Measurements from ENCODE around the gene CAPRIN1.

DNA sequence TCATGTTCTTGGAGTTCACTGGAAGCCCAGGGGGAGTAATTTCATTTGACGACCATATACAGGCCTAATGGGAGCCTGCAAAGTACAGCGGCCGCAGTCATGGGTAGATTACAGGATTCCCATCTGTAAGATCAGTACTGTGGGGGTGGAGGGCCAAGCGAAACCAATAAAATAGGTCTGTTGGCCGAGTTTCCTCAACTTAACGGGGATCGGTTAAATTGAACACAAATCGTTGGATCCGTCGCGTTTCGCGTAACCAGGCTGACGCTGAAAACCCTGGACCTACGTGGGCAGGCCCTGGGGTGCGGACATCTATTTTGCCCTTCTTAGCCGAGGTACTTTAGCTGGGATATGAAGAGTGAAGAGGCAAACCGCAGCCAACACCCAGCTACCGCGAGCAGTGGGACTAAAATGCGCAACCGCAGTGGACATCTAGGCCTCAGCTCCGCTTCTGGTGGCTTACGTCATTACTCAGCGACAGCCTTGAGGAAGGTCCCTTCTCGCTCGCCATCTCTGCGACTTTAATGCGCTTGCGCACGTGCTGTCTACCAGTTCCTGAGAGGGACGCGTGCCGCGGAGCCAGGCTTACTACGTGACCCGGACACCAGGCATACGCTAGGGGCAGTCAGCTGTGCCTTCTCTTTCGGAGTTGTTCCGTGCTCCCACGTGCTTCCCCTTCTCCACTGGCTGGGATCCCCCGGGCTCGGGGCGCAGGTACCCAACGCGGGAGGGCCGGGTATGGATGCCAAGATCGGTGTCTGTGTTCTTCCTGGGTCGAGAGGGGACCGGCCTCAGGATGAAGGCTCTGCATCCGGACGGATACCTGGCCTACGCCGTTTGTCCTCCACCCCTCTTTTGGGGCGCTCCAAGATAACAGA is 53.8 kb downstream of the CAPRIN1 start, which contains the start of gene NAT10:
- no peak for TF ChIP-seq EZH2 (IDR thresholded peaks at IDR 0.05; ENCODE audit: low read depth, low read length, severe bottlenecking)
- TF ChIP-seq RBBP5 (IDR thresholded peaks at IDR 0.05; ENCODE audit: borderline replicate concordance, low read depth, low read length), result peak; percentile 59
- TF ChIP-seq GTF2F1 (IDR thresholded peaks at IDR 0.05; ENCODE audit: borderline replicate concordance, low read depth, low read length), result peak; percentile 76
- peak; percentile 49; the same call in 1 of the 2 replicates for TF ChIP-seq SP1 (IDR thresholded peaks at IDR 0.05; ENCODE audit: low read depth, low read length)
- TF ChIP-seq, protein P1, sequence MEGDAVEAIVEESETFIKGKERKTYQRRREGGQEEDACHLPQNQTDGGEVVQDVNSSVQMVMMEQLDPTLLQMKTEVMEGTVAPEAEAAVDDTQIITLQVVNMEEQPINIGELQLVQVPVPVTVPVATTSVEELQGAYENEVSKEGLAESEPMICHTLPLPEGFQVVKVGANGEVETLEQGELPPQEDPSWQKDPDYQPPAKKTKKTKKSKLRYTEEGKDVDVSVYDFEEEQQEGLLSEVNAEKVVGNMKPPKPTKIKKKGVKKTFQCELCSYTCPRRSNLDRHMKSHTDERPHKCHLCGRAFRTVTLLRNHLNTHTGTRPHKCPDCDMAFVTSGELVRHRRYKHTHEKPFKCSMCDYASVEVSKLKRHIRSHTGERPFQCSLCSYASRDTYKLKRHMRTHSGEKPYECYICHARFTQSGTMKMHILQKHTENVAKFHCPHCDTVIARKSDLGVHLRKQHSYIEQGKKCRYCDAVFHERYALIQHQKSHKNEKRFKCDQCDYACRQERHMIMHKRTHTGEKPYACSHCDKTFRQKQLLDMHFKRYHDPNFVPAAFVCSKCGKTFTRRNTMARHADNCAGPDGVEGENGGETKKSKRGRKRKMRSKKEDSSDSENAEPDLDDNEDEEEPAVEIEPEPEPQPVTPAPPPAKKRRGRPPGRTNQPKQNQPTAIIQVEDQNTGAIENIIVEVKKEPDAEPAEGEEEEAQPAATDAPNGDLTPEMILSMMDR (IDR thresholded peaks at IDR 0.05; ENCODE audit: control extremely low read depth in 1 of 3, insufficient read depth in 1 of 3, low read depth in 1 of 3, low read length in 3 of 3), result 0 out of 4 replicates have a peak, but pooled peaks of 1 of the 3 experiments have one; percentile 4
- TF ChIP-seq BRCA1 (IDR thresholded peaks at IDR 0.05; ENCODE audit: low read depth, low read length), result 0 out of 2 replicates have a peak, but pooled peaks have one; percentile 50
- no peak for TF ChIP-seq SP2 (IDR thresholded peaks at IDR 0.05; ENCODE audit: low read length)
- peak; percentile 99 to 100 for TF ChIP-seq POLR2A (IDR thresholded peaks at IDR 0.05; ENCODE audit: control extremely low read depth in 1 of 2, low read depth in 2 of 2, low read length in 2 of 2)
- no peak for TF ChIP-seq EP300 (IDR thresholded peaks at IDR 0.05; ENCODE audit: borderline replicate concordance in 1 of 2, low read depth in 2 of 2, low read length in 2 of 2)
- TF ChIP-seq BACH1 (IDR thresholded peaks at IDR 0.05; ENCODE audit: low read length), result no peak
- peak; percentile 79; the same call in 1 of the 2 replicates for TF ChIP-seq ATF2 (IDR thresholded peaks at IDR 0.05; ENCODE audit: low read length)
- TF ChIP-seq PHF8 (conservative IDR thresholded peaks at IDR 0.05; ENCODE audit: low read depth, low read length), result peak; percentile 83
- no peak for TF ChIP-seq GABPA (IDR thresholded peaks at IDR 0.05; ENCODE audit: borderline replicate concordance, insufficient read depth, low read length)
